ENCODE results near the gene PPIE.

PPIE gene

DNA sequence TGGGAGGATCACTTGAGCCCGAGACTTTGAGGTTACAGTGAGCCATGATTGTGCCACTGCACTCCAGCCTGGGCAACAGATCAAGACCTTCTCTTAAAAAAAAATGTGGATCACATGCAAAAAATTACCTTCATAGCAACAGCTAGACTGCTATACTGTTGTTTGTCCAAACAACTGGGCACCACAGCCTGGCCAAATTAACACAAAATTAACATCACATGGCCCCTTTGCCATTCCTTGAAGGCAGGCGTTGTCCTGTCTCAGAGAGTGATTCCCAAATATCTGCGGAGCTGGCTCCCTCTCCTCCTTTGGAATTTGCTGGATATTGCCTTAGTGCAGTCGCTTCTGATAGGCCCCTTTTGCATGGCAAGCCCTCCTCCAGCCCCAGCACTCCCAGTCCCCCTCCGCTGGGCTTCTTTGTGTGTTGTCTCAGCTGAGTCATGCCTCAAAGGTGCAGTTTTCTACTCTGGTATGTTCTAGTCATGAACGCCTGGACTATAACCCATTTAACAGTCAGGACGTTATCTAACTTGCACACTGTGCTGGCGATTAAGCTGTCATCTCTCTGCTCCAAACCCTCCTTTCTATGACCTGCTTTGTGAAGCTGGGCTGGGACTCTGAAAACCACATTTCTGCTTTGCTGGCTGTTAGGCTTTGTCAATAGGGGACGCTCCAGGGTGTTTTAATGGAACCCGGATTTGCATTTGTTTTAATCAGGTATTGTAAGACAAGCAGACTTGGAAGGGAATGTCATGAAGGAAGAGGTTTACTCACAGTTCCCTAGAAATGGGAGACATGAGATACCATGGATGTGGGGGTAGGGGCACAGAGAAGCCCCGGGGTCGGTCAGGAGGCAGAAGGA, 27.3 kb upstream of the PPIE start:
- DNase-seq (ENCODE audit: low read depth, low spot score), result no peak

GRCh38 chr1:39711966-39712340, 26.7 kb upstream of the PPIE start:
- H3K4me3 ChIP-seq, result no peak overlapping the region
- no peak overlapping the region for H3K27ac ChIP-seq
- no peaks in the 10 kb centered on the region for H3K9me3 ChIP-seq (ENCODE audit: low read depth, low read length)
- no peak for TF ChIP-seq EZH2 (IDR thresholded peaks at IDR 0.05)
- no peak for TF ChIP-seq POLR2AphosphoS5 (IDR thresholded peaks at IDR 0.05; ENCODE audit: borderline replicate concordance, low read depth, low read length)
- TF ChIP-seq FOXP2 (optimal IDR thresholded peaks at IDR 0.05; ENCODE audit: control extremely low read depth, extremely low read length, insufficient read depth), result no peak
- no peak for DNase-seq (ENCODE audit: low read depth, low spot score)
- no peak overlapping the region for H3K9ac ChIP-seq (ENCODE audit: insufficient read length)
- H3K36me3 ChIP-seq (ENCODE audit: insufficient read depth, low read length), result no peaks in the 10 kb centered on the region

More for the DNA sequence above, 27.3 kb upstream of the PPIE start:
- no peaks in the 10 kb centered on the region for H3K9me3 ChIP-seq (ENCODE audit: low read depth, low read length)
- TF ChIP-seq FOXP2 (optimal IDR thresholded peaks at IDR 0.05; ENCODE audit: control extremely low read depth, extremely low read length, insufficient read depth) (no peak), EZH2 (IDR thresholded peaks at IDR 0.05) (no peak), POLR2AphosphoS5 (IDR thresholded peaks at IDR 0.05; ENCODE audit: borderline replicate concordance, low read depth, low read length) (no peak)
- no peaks in the 10 kb centered on the region for H3K36me3 ChIP-seq (ENCODE audit: insufficient read depth, low read length)
- no peak overlapping the region for H3K27ac ChIP-seq
- H3K9ac ChIP-seq (ENCODE audit: insufficient read length), result no peak overlapping the region
- H3K4me3 ChIP-seq, result no peak overlapping the region

DNA sequence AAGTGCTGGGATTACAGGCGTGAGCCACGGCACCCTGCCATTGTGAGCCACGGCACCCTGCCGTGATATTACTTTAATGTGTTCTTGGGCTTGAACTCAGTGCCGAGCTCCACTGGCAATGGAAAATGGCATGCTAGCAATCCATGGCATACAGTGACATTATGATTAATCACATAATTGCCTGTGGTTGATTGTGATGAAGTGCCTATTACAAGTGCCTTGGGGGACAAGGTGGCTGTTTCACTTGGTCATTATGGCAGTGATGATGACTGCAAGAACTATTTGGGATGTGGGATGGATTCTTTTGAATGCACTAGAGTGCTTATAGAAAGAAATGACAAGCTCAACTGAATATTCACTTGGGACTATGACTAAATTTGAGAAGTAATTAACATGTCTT, 25.1 kb upstream of the PPIE start:
- Histone ChIP-seq H3K4me3 (no peak overlapping the region), H3K9me3 (ENCODE audit: low read depth, low read length) (no peaks in the 10 kb centered on the region), H3K36me3 (ENCODE audit: insufficient read depth, low read length) (no peaks in the 10 kb centered on the region), H3K27ac (no peak overlapping the region), H3K9ac (ENCODE audit: insufficient read length) (no peak overlapping the region)
- no peak for TF ChIP-seq FOXP2 (optimal IDR thresholded peaks at IDR 0.05; ENCODE audit: control extremely low read depth, extremely low read length, insufficient read depth)
- TF ChIP-seq POLR2AphosphoS5 (IDR thresholded peaks at IDR 0.05; ENCODE audit: borderline replicate concordance, low read depth, low read length), result no peak
- TF ChIP-seq EZH2 (IDR thresholded peaks at IDR 0.05), result no peak
- no peak for DNase-seq (ENCODE audit: low read depth, low spot score)

DNA sequence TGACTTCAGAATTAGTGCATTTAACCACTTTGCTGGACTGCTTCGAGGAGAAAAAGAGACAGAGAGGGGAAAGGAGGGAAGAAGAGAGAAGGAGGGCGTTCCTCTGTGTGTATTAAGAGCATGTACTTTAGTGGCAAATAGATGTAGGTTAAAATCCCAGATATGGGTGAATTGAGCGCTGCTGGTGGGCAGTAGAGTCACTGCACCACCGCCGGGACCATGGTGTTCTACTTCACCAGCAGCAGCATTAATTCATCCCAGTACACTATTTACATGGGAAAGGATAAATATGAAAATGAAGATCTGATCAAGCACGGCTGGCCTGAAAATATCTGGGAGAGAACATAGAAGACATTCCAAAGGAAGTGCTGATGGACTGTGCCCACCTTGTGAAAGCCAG, 20.9 kb upstream of the PPIE start:
- no peak overlapping the region for H3K4me3 ChIP-seq
- DNase-seq (ENCODE audit: low read depth, low spot score), result no peak
- TF ChIP-seq EZH2 (IDR thresholded peaks at IDR 0.05), result no peak
- TF ChIP-seq FOXP2 (optimal IDR thresholded peaks at IDR 0.05; ENCODE audit: control extremely low read depth, extremely low read length, insufficient read depth), result no peak
- no peak for TF ChIP-seq POLR2AphosphoS5 (IDR thresholded peaks at IDR 0.05; ENCODE audit: borderline replicate concordance, low read depth, low read length)
- H3K9ac ChIP-seq (ENCODE audit: insufficient read length), result no peak overlapping the region
- H3K27ac ChIP-seq, result no peak overlapping the region
- H3K36me3 ChIP-seq (ENCODE audit: insufficient read depth, low read length), result no peaks in the 10 kb centered on the region
- H3K9me3 ChIP-seq (ENCODE audit: low read depth, low read length), result no peaks in the 10 kb centered on the region

DNA sequence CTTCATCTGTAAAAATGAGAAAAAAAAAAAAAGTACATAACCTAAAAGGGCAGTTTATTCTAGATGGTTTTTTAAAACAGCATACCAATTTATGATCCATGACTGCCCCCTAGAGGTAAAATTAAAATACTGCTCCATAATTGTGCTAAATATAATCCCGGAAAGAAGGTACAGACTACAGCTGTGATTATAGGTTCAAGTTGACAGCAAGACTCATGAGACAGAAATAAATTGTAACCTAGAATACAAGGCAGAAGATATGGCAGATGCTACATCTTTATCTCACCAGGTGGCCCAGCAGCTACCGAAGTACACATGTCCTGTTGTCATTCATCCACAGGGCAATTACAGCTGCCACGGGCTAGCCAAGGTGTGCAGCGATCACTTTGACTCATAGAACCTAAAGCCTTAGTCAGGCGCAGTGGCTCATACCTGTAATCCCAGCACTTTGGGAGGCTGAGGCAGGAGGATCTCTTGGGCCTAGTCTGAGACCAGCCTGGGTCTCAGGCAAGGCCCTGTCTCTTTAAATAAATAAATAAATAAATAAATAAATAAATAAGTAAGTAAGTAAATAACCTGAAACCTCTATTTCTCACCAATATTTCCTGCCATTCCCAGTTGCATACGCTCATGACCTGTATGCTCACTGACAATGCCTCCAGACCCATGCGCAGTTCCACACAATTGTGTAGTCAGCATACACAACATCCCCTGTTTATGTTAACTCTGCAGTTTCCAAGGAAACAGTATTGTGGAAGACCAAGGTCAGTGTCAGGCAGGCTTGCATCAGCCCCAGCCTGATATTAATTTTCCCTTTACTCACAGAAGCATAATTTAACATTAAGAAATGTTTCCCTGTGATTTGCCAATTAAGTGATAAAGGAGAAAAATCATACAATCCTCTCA, 18.3 kb upstream of the PPIE start:
- H3K4me3 ChIP-seq, result no peak overlapping the region
- no peaks in the 10 kb centered on the region for H3K36me3 ChIP-seq (ENCODE audit: insufficient read depth, low read length)
- H3K9ac ChIP-seq (ENCODE audit: insufficient read length), result no peak overlapping the region
- peak; percentile 58 for DNase-seq (ENCODE audit: low read depth, low spot score)
- no peak overlapping the region for H3K27ac ChIP-seq
- no peak for TF ChIP-seq FOXP2 (optimal IDR thresholded peaks at IDR 0.05; ENCODE audit: control extremely low read depth, extremely low read length, insufficient read depth)
- TF ChIP-seq EZH2 (IDR thresholded peaks at IDR 0.05), result no peak
- TF ChIP-seq POLR2AphosphoS5 (IDR thresholded peaks at IDR 0.05; ENCODE audit: borderline replicate concordance, low read depth, low read length), result no peak
- no peaks in the 10 kb centered on the region for H3K9me3 ChIP-seq (ENCODE audit: low read depth, low read length)

DNA sequence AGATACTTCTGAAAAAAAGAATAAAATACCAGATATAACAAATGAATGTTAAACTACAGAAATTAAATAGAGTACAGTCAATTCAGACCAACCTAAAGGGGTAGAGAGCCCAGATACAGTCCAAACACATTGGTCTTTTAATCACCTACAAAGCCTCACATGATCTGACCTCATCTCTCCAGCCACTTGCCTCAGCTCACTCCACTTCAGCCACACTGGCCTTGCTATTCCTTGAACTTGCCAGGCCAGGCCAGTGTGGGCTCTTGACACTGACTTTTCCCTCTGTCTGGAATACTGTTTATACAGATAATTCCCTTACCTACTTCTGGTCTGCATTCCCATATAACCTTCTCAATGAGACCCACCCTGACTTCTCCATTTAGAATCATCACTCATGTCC, 17.0 kb upstream of the PPIE start:
- no peak for DNase-seq (ENCODE audit: low read depth, low spot score)
- Histone ChIP-seq H3K27ac (no peak overlapping the region), H3K9ac (ENCODE audit: insufficient read length) (no peak overlapping the region), H3K9me3 (ENCODE audit: low read depth, low read length) (no peaks in the 10 kb centered on the region), H3K4me3 (no peak overlapping the region), H3K36me3 (ENCODE audit: insufficient read depth, low read length) (no peaks in the 10 kb centered on the region)
- TF ChIP-seq EZH2 (IDR thresholded peaks at IDR 0.05) (no peak), FOXP2 (optimal IDR thresholded peaks at IDR 0.05; ENCODE audit: control extremely low read depth, extremely low read length, insufficient read depth) (no peak), POLR2AphosphoS5 (IDR thresholded peaks at IDR 0.05; ENCODE audit: borderline replicate concordance, low read depth, low read length) (no peak)

DNA sequence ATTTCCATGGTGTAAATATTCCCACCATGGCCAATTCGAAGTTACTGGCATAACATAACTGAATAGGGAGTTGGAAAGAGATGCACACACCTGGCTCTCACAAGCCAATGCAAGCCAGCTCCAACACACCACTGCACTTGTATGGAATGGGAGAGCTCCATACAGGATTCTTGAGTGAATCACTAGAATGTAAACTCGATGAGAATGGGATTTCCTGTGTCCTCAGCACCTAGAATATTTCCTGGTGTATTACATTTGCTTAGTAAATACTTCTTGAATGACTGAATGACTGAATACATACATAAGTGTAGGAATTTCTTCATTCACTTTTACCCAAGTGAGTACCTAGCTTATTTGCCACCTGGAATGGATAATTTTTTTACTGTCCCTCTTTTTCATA, 16.2 kb upstream of the PPIE start:
- no peak overlapping the region for H3K4me3 ChIP-seq
- TF ChIP-seq POLR2AphosphoS5 (IDR thresholded peaks at IDR 0.05; ENCODE audit: borderline replicate concordance, low read depth, low read length) (no peak), FOXP2 (optimal IDR thresholded peaks at IDR 0.05; ENCODE audit: control extremely low read depth, extremely low read length, insufficient read depth) (no peak), EZH2 (IDR thresholded peaks at IDR 0.05) (no peak)
- no peak overlapping the region for H3K9ac ChIP-seq (ENCODE audit: insufficient read length)
- H3K9me3 ChIP-seq (ENCODE audit: low read depth, low read length), result no peaks in the 10 kb centered on the region
- DNase-seq (ENCODE audit: low read depth, low spot score), result no peak
- no peaks in the 10 kb centered on the region for H3K36me3 ChIP-seq (ENCODE audit: insufficient read depth, low read length)
- no peak overlapping the region for H3K27ac ChIP-seq

- H3K4me3 ChIP-seq, result no peak overlapping the region
- TF ChIP-seq EZH2 (IDR thresholded peaks at IDR 0.05) (no peak), FOXP2 (optimal IDR thresholded peaks at IDR 0.05; ENCODE audit: control extremely low read depth, extremely low read length, insufficient read depth) (no peak), POLR2AphosphoS5 (IDR thresholded peaks at IDR 0.05; ENCODE audit: borderline replicate concordance, low read depth, low read length) (no peak)
- H3K9me3 ChIP-seq (ENCODE audit: low read depth, low read length), result no peaks in the 10 kb centered on the region
- no peak overlapping the region for H3K27ac ChIP-seq
- DNase-seq (ENCODE audit: low read depth, low spot score), result no peak
- no peak overlapping the region for H3K9ac ChIP-seq (ENCODE audit: insufficient read length)
- no peaks in the 10 kb centered on the region for H3K36me3 ChIP-seq (ENCODE audit: insufficient read depth, low read length)
Observed at GRCh38 chr1:39726600-39726999, 12.1 kb upstream of the PPIE start.

Measured in SK-N-MC (cell line).